H9 (cell line): ENCODE results near the gene ELP1. TPM values are rescaled to one million over a fixed set of nuclear protein-coding genes. Genes with fewer than 3 reads are reported as not detected.

Source experiments
- DNase-seq: peaks from one replicate; pipeline ENCODE4 v3.0.0-alpha.2; 2017
- H2AFZ ChIP-seq: one replicate; pipeline ENCODE4 v1.6.1; 2013; ENCODE audit warnings: mild to moderate bottlenecking, low read length, control low read depth, moderate library complexity
- H2AK5ac ChIP-seq: 2 replicates; pipeline ENCODE4 v1.6.1; 2013; ENCODE audit warnings: low read length, control low read depth, mixed read lengths; ENCODE audit not compliant: insufficient read length
- H2BK120ac ChIP-seq: one replicate; pipeline ENCODE4 v1.6.1; 2013; ENCODE audit warnings: low read depth, mild to moderate bottlenecking, low read length, control low read depth, inconsistent platforms; ENCODE audit not compliant: poor library complexity, severe bottlenecking
- H2BK12ac ChIP-seq: 2 replicates; pipeline ENCODE4 v1.6.1; 2013; ENCODE audit warnings: low read length, control low read depth, mixed read lengths, low read depth; ENCODE audit not compliant: insufficient read length
- H2BK15ac ChIP-seq: 2 replicates; pipeline ENCODE4 v1.6.1; 2013; ENCODE audit warnings: low read depth, low read length, control low read depth
- H2BK20ac ChIP-seq: one replicate; pipeline ENCODE4 v1.6.1; 2013; ENCODE audit warnings: low read depth, mild to moderate bottlenecking, low read length, control low read depth, inconsistent platforms; ENCODE audit not compliant: poor library complexity, severe bottlenecking
- H2BK5ac ChIP-seq: 2 replicates; pipeline ENCODE4 v1.6.1; 2013; ENCODE audit warnings: low read length, control low read depth, mixed read lengths; ENCODE audit not compliant: insufficient read length
- H3K14ac ChIP-seq: 2 replicates; pipeline ENCODE4 v1.6.1; 2013; ENCODE audit warnings: low read length, control low read depth; ENCODE audit not compliant: insufficient read depth
- H3K18ac ChIP-seq: 2 replicates; pipeline ENCODE4 v1.6.1; 2013; ENCODE audit warnings: low read depth, mild to moderate bottlenecking, mixed read lengths, low read length, control low read depth; ENCODE audit not compliant: insufficient read length
- H3K23ac ChIP-seq: 2 replicates; pipeline ENCODE4 v1.6.1; 2013; ENCODE audit warnings: low read length, control low read depth, mixed read lengths, low read depth; ENCODE audit not compliant: insufficient read length
- H3K23me2 ChIP-seq: 2 replicates; pipeline ENCODE4 v1.6.1; 2013; ENCODE audit warnings: low read depth, mild to moderate bottlenecking, mixed read lengths, low read length, control low read depth; ENCODE audit not compliant: insufficient read length, poor library complexity, severe bottlenecking
- H3K27ac ChIP-seq: 2 replicates; pipeline ENCODE4 v1.5.1; 2013; ENCODE audit warnings: low read length, control low read depth, mixed read lengths, low read depth; ENCODE audit not compliant: insufficient read length
- H3K27me3 ChIP-seq: 2 replicates; pipeline ENCODE4 v1.6.1; 2013; ENCODE audit warnings: low read length, control low read depth, inconsistent platforms; ENCODE audit not compliant: insufficient read depth
- H3K4ac ChIP-seq: 2 replicates; pipeline ENCODE4 v1.6.1; 2013; ENCODE audit warnings: low read depth, mild to moderate bottlenecking, control low read depth, inconsistent platforms, low read length, moderate library complexity
- H3K4me1 ChIP-seq: 2 replicates; pipeline ENCODE4 v1.6.1; 2013; ENCODE audit warnings: low read length, control low read depth, inconsistent platforms; ENCODE audit not compliant: insufficient read depth
- H3K4me2 ChIP-seq: 2 replicates; pipeline ENCODE4 v1.6.1; 2013; ENCODE audit warnings: low read length, control low read depth, mixed read lengths; ENCODE audit not compliant: insufficient read length, insufficient read depth
- H3K56ac ChIP-seq: 2 replicates; pipeline ENCODE4 v1.6.1; 2013; ENCODE audit warnings: low read depth, mild to moderate bottlenecking, mixed read lengths, low read length, control low read depth; ENCODE audit not compliant: insufficient read length
- H3K79me1 ChIP-seq: 2 replicates; pipeline ENCODE4 v1.6.1; 2013; ENCODE audit warnings: low read depth, mild to moderate bottlenecking, moderate library complexity, low read length, control low read depth, inconsistent platforms; ENCODE audit not compliant: insufficient read depth, poor library complexity, severe bottlenecking
- H3K79me2 ChIP-seq: 2 replicates; pipeline ENCODE4 v1.6.1; 2013; ENCODE audit warnings: low read length, control low read depth, inconsistent platforms; ENCODE audit not compliant: insufficient read depth
- H3K9ac ChIP-seq: 2 replicates; pipeline ENCODE4 v1.6.1; 2013; ENCODE audit warnings: low read length, control low read depth, mixed read lengths; ENCODE audit not compliant: insufficient read length; ENCODE audit errors: extremely low read depth
- H3K9me3 ChIP-seq: one replicate; pipeline ENCODE4 v1.6.1; 2013; ENCODE audit warnings: low read depth, low read length, inconsistent platforms; ENCODE audit not compliant: control insufficient read depth
- H3T11ph ChIP-seq: one replicate; pipeline ENCODE4 v1.6.1; 2013; ENCODE audit warnings: mild to moderate bottlenecking, low read length, control low read depth, inconsistent platforms
- H4K20me1 ChIP-seq: one replicate; pipeline ENCODE4 v1.6.1; 2013; ENCODE audit not compliant: control insufficient read depth, insufficient read length, insufficient read depth
- H4K5ac ChIP-seq: 2 replicates; pipeline ENCODE4 v1.6.1; 2013; ENCODE audit warnings: low read depth, mild to moderate bottlenecking, mixed read lengths, low read length, control low read depth; ENCODE audit not compliant: insufficient read length
- H4K8ac ChIP-seq: replicated peaks from 2 replicates; pipeline ENCODE4 v1.6.1; 2013; ENCODE audit warnings: low read length, control low read depth, mixed read lengths, low read depth; ENCODE audit not compliant: insufficient read length
- H4K91ac ChIP-seq: 2 replicates; pipeline ENCODE4 v1.6.1; 2013; ENCODE audit warnings: low read depth, mild to moderate bottlenecking, moderate library complexity, mixed read lengths, low read length, control low read depth; ENCODE audit not compliant: insufficient read length
- H3K27ac Mint-ChIP-seq, 3 experiments: 2 replicates in 2 of 3; 3 replicates in 1 of 3; pipeline ENCODE4 v1.8.0; 2020 to 2021; ENCODE audit warnings: mixed read lengths in 3 of 3, mild to moderate bottlenecking in 1 of 3, moderate library complexity in 1 of 3
- H3K27me3 Mint-ChIP-seq: 2 replicates; pipeline ENCODE4 v1.8.0; 2021; ENCODE audit warnings: low read depth, mild to moderate bottlenecking, moderate library complexity, mixed read lengths
- H3K36me3 Mint-ChIP-seq, 3 experiments: 2 replicates in 2 of 3; 3 replicates in 1 of 3; pipeline ENCODE4 v1.8.0; 2020 to 2021; ENCODE audit warnings: low read depth in 3 of 3, mixed read lengths in 3 of 3; ENCODE audit not compliant: insufficient read depth in 1 of 3
- H3K4me1 Mint-ChIP-seq, 2 experiments: 2 replicates each; pipeline ENCODE4 v1.8.0; 2020; ENCODE audit warnings: mixed read lengths in 2 of 2
- H3K4me3 Mint-ChIP-seq, 2 experiments: 2 replicates in 1 of 2; 3 replicates in 1 of 2; pipeline ENCODE4 v1.8.0; 2020 to 2021; ENCODE audit warnings: mild to moderate bottlenecking in 2 of 2, mixed read lengths in 2 of 2, moderate library complexity in 1 of 2
- H3K9me3 Mint-ChIP-seq, 2 experiments: 2 replicates in 1 of 2; 3 replicates in 1 of 2; pipeline ENCODE4 v1.8.0; 2020; ENCODE audit warnings: mild to moderate bottlenecking in 2 of 2, mixed read lengths in 2 of 2, moderate library complexity in 1 of 2
- WGBS: extraction: QIAGEN DNeasy Blood & Tissue Kit; methylation state at CpG from one replicate; pipeline ENCODE4 v1.1.7; 2013; ENCODE audit warnings: missing lambda C conversion rate, low lambda C conversion rate, mixed read lengths; ENCODE audit not compliant: insufficient read length; ENCODE audit errors: extremely low coverage; 5-methylcytosine and 5-hydroxymethylcytosine counted together
- total RNA-seq: library from RNA; stranded (reverse); gene quantifications from 2 replicates; pipeline ENCODE4 v1.2.1, GENCODE V29; 2021
- TF ChIP-seq, protein P1 (sequence below): fragments of 200-600 bp; sonication (generic); conservative IDR thresholded peaks from 3 replicates; pipeline ENCODE4 v1.8.0; 2021; ENCODE audit warnings: antibody characterized with exemption, mild to moderate bottlenecking

ELP1 gene
- total RNA-seq, 1 experiment from 2014 or later = 38.7 TPM

DNA sequence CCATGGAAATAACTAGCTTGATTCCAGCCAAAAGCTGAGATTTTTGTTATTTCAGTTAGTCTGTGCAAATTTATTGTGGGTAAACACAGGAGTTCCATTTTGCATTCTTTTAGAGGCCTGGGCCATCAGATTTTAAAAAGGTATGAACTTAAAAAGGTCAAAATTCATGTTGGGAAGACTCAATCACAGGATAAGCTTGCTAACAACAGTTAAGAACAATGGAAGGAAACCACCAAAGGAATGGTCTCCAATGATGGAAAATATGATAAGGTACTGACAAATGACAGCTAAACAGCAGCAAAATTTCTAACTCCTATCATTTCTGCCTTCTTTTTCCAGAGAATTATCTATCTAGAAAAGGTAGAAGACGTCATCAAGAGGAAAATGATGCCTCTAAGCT, 16.2 kb upstream of the ELP1 start:
- Histone ChIP-seq H2BK15ac (no peak overlapping the region), H3K79me1 (no peaks in the 10 kb centered on the region), H4K91ac (no peak overlapping the region), H3K27ac (no peak overlapping the region), H3K18ac (no peak overlapping the region), H3K79me2 (no peaks in the 10 kb centered on the region), H2BK12ac (no peak overlapping the region), H3K9ac (no peak overlapping the region), H2AK5ac (no peak overlapping the region), H3K56ac (no peak overlapping the region), H2AFZ (no peak overlapping the region), H3K4ac (no peak overlapping the region), H2BK120ac (no peak overlapping the region), H3K4me2 (no peak overlapping the region), H3K27me3 (no peaks in the 10 kb centered on the region), H4K20me1 (no peaks in the 10 kb centered on the region), H4K5ac (no peak overlapping the region), H4K8ac (no peak overlapping the region), H3T11ph (no peak overlapping the region), H3K9me3 (no peaks in the 10 kb centered on the region), H3K23me2 (no peaks in the 10 kb centered on the region), H2BK20ac (no peak overlapping the region), H3K14ac (no peak overlapping the region), H3K4me1 (no peaks in the 10 kb centered on the region), H2BK5ac (no peak overlapping the region), H3K23ac (no peak overlapping the region)
- TF ChIP-seq, protein P1, sequence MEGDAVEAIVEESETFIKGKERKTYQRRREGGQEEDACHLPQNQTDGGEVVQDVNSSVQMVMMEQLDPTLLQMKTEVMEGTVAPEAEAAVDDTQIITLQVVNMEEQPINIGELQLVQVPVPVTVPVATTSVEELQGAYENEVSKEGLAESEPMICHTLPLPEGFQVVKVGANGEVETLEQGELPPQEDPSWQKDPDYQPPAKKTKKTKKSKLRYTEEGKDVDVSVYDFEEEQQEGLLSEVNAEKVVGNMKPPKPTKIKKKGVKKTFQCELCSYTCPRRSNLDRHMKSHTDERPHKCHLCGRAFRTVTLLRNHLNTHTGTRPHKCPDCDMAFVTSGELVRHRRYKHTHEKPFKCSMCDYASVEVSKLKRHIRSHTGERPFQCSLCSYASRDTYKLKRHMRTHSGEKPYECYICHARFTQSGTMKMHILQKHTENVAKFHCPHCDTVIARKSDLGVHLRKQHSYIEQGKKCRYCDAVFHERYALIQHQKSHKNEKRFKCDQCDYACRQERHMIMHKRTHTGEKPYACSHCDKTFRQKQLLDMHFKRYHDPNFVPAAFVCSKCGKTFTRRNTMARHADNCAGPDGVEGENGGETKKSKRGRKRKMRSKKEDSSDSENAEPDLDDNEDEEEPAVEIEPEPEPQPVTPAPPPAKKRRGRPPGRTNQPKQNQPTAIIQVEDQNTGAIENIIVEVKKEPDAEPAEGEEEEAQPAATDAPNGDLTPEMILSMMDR = no peak
- DNase-seq = no peak
- Mint-ChIP-seq H3K27ac (no peak overlapping the region), H3K27me3 (no peaks in the 10 kb centered on the region), H3K36me3 (peaks cover 2 to 18% (median 15%) of the 10 kb centered on the region in 3 experiments), H3K4me1 (no peaks in the 10 kb centered on the region), H3K4me3 (no peak overlapping the region), H3K9me3 (no peaks in the 10 kb centered on the region)
- no CpG with 5 or more reads among the region's 1 CpG for WGBS
